K562 (cell line): ENCODE results near the gene WDR54. TPM values are rescaled to one million over a fixed set of nuclear protein-coding genes. Genes with fewer than 3 reads are reported as not detected.

Experiments
- ARID2 ChIP-seq: fragments of 450-650 bp; IDR thresholded peaks from 2 replicates; pipeline ENCODE4 v1.6.1; 2017; ENCODE audit warnings: antibody characterized with exemption, mild to moderate bottlenecking
- ATF1 ChIP-seq, 2 experiments: fragments of 450-650 bp in 1 of 2; IDR thresholded peaks; 2 replicates each; pipeline ENCODE4 v1.6.1; 2016; ENCODE audit warnings: missing compliant biosample characterization in 1 of 2, missing genetic modification characterization in 1 of 2
- BDP1 ChIP-seq: IDR thresholded peaks from 3 replicates; pipeline ENCODE4 v1.6.1; 2011; ENCODE audit not compliant: insufficient read length, insufficient read depth
- BHLHE40 ChIP-seq: IDR thresholded peaks from 2 replicates; pipeline ENCODE4 v1.6.1; 2011; ENCODE audit warnings: low read length, improper control_type of control experiment
- EZH2 ChIP-seq: IDR thresholded peaks from 2 replicates; pipeline ENCODE4 v1.6.1; 2012; ENCODE audit warnings: low read depth, mild to moderate bottlenecking, inconsistent platforms, low read length, borderline replicate concordance
- HCFC1 ChIP-seq: IDR thresholded peaks from 2 replicates; pipeline ENCODE4 v1.6.1; 2012; ENCODE audit warnings: low read depth, low read length, improper control_type of control experiment
- MIER1 ChIP-seq: fragments of 450-650 bp; IDR thresholded peaks from 2 replicates; pipeline ENCODE4 v1.6.1; 2016; ENCODE audit warnings: antibody characterized with exemption, mild to moderate bottlenecking, low read depth
- NR1H2 ChIP-seq: sonication (generic); formaldehyde crosslinking; IDR thresholded peaks from 2 replicates; pipeline ENCODE4 v1.4.0; 2020; ENCODE audit warnings: mild to moderate bottlenecking, missing genetic modification reagents
- NR2F6 ChIP-seq: fragments of 450-650 bp; formaldehyde crosslinking; IDR thresholded peaks from 2 replicates; pipeline ENCODE4 v1.4.0; 2020; ENCODE audit warnings: mild to moderate bottlenecking
- PPARD ChIP-seq: fragments of 250-450 bp; sonication (Bioruptor Pico); IDR thresholded peaks from 2 replicates; pipeline ENCODE4 v1.8.0; 2022; ENCODE audit warnings: inconsistent platforms, mild to moderate bottlenecking, moderate library complexity
- RCOR1 ChIP-seq, 2 experiments: IDR thresholded peaks; 2 replicates each; pipeline ENCODE4 v1.6.1; 2012; ENCODE audit warnings: low read depth in 2 of 2, low read length in 2 of 2, borderline replicate concordance in 1 of 2, improper control_type of control experiment in 1 of 2
- RFX1 ChIP-seq: fragments of 450-650 bp; IDR thresholded peaks from 2 replicates; pipeline ENCODE4 v1.6.1; 2016; ENCODE audit warnings: mild to moderate bottlenecking, moderate library complexity
- RUNX1 ChIP-seq: sonication (generic); IDR thresholded peaks from 2 replicates; pipeline ENCODE4 v1.6.1; 2016; ENCODE audit warnings: antibody characterized with exemption, low read depth
- SMAD1 ChIP-seq: fragments of 150-350 bp; IDR thresholded peaks from 2 replicates; pipeline ENCODE4 v1.6.1; 2014; ENCODE audit warnings: low read length, low read depth; ENCODE audit not compliant: partially characterized antibody
- SP2 ChIP-seq: IDR thresholded peaks from 2 replicates; pipeline ENCODE4 v1.6.1; 2011; ENCODE audit warnings: mild to moderate bottlenecking, low read depth, low read length, moderate library complexity; ENCODE audit not compliant: poor library complexity, severe bottlenecking; ENCODE audit errors: extremely low read depth
- STAT6 ChIP-seq: sonication (generic); formaldehyde crosslinking; IDR thresholded peaks from 2 replicates; pipeline ENCODE4 v1.8.1; 2023; ENCODE audit warnings: mild to moderate bottlenecking, missing genetic modification reagents
- ZNF121 ChIP-seq: sonication (generic); formaldehyde crosslinking; conservative IDR thresholded peaks from 2 replicates; pipeline ENCODE4 v1.8.0; 2022; ENCODE audit warnings: missing genetic modification reagents
- ZNF23 ChIP-seq: fragments of 250-450 bp; sonication (Bioruptor Pico); IDR thresholded peaks from 2 replicates; pipeline ENCODE4 v1.4.0; 2020; ENCODE audit warnings: mild to moderate bottlenecking
- ZNF239 ChIP-seq: fragments of 250-450 bp; sonication (Bioruptor Pico); IDR thresholded peaks from 2 replicates; pipeline ENCODE4 v1.4.0; 2020; ENCODE audit warnings: mild to moderate bottlenecking
- ZNF280A ChIP-seq: fragments of 450-650 bp; IDR thresholded peaks from 2 replicates; pipeline ENCODE4 v1.6.1; 2018; ENCODE audit warnings: mild to moderate bottlenecking, low read depth; ENCODE audit not compliant: partially characterized antibody
- ZNF354B ChIP-seq: fragments of 250-450 bp; sonication (Bioruptor Pico); IDR thresholded peaks from 2 replicates; pipeline ENCODE4 v1.4.0; 2020
- ZNF639 ChIP-seq, 2 experiments: fragments of 200-800 bp in 1 of 2; sonication (Bioruptor generic) in 1 of 2; sonication (generic) in 1 of 2; formaldehyde crosslinking in 1 of 2; IDR thresholded peaks in 1 of 2; conservative IDR thresholded peaks in 1 of 2; 2 replicates each; pipeline versions ENCODE4 v1.5.0 to v1.6.1; 2016 to 2020; ENCODE audit warnings: missing compliant biosample characterization in 1 of 2, missing genetic modification characterization in 1 of 2, missing genetic modification reagents in 1 of 2
- ZNF707 ChIP-seq: fragments of 250-450 bp; sonication (Bioruptor Pico); conservative IDR thresholded peaks from 2 replicates; pipeline ENCODE4 v1.8.0; 2022; ENCODE audit warnings: inconsistent platforms, mild to moderate bottlenecking, moderate library complexity
- ZNF778 ChIP-seq: fragments of 450-650 bp; formaldehyde crosslinking; IDR thresholded peaks from 2 replicates; pipeline ENCODE4 v1.4.0; 2020; ENCODE audit warnings: mild to moderate bottlenecking, moderate library complexity
- polyA plus RNA-seq, 8 experiments: library from polyadenylated mRNA; depleted of rRNA in 4 of 8; stranded (reverse) in 5 of 8; unstranded in 3 of 8; fragments of >200 nt; fragmentation: Nextera tagmentation in 2 of 8; fragmentation: Illumina TruSeq in 1 of 8; extraction: Ambion mirVana in 2 of 8; extraction: Trizol in 1 of 8; gene quantifications; 2 replicates each; pipeline versions ENCODE4 v1.2.1 to v1.2.3, GENCODE V29; 2011 to 2014; ENCODE audit warnings: inconsistent platforms in 1 of 8, missing spikeins in 1 of 8
- total RNA-seq, 7 experiments: library from RNA; depleted of rRNA in 6 of 7; stranded (reverse); fragments of >200 nt in 6 of 7; fragmentation: Illumina TruSeq in 2 of 7; extraction: Trizol in 2 of 7; gene quantifications; 2 replicates each; pipeline versions ENCODE4 v1.2.1 to v1.2.3, GENCODE V29; 2011 to 2021; ENCODE audit warnings: low replicate concordance in 1 of 7

Gene WDR54
- total and polyA plus RNA-seq, 9 of the 15 experiments (the other 6 are each of a cell fraction or from before 2014, with no cell fraction given), result 5.2 to 15.2 (median 7.4) TPM

DNA sequence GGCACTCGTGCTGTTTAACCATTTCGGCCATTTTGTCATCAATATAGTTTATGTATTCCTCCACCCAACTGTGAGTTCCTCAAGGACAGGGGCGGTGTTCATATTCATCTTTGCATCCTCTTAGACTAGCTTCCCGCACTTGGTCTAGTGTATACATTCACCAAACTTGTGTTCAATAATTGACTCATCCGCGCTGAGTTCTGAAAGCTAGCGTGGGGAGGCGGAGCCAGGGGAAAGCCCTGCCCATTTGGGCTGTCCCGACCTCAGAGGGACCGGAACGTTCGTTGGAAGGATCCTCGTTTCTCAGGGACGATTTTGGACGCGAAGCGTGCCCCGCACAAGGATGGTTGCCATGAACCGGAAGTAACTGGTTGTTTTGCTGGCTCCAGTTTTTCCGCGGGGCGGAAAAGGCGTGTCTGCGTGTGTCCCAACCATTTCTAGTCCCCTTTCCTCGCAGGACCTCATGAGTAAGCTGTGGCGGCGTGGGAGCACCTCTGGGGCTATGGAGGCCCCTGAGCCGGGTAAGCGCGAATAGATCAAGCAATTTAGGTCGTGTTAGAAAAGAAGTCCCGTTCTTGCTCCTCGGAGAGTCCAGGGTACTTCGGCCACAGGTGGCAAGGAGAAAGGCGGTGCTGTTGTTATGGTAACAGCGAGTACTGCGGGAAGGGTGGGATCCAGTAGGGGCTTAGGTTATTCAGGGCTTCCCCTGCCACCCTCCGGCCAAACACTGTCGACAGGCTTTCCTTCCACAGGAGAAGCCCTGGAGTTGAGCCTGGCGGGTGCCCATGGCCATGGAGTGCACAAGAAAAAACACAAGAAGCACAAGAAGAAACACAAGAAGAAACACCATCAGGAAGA lies 33.4 kb downstream of the WDR54 start, which contains the start of gene INO80B (continued):
- TF ChIP-seq ZNF639 (CRISPR knock-in tag; conservative IDR thresholded peaks at IDR 0.05 in 1 of 2, IDR thresholded peaks at IDR 0.05 in 1 of 2) (peak in 1 of 2 experiments; percentile 84; a peak in 1 of 4 replicates), ZNF354B (CRISPR knock-in tag) (no peak), ZNF280A (no peak), ZNF707 (CRISPR knock-in tag) (no peak), RUNX1 (no peak), NR1H2 (no peak), BDP1 (no peak), STAT6 (CRISPR knock-in tag) (no peak), BHLHE40 (peak; percentile 37), HCFC1 (peak; percentile 99), SP2 (no peak), NR2F6 (no peak), ZNF23 (CRISPR knock-in tag) (no peak), PPARD (no peak), ARID2 (no peak), SMAD1 (no peak), ZNF778 (CRISPR knock-in tag) (no peak), RFX1 (peak; percentile 97), ATF1 (CRISPR knock-in tag; IDR thresholded peaks at IDR 0.05) (no peak), ATF1 (tag; IDR thresholded peaks at IDR 0.05) (peak; percentile 85), RCOR1 (IDR thresholded peaks at IDR 0.05; ENCODE audit: borderline replicate concordance in 1 of 2, low read depth in 2 of 2, low read length in 2 of 2) (peak in 1 of 2 experiments; percentile 60; a peak in 2 of 4 replicates), ZNF239 (0 out of 2 replicates have a peak, but pooled peaks have one; percentile 39), MIER1 (no peak), EZH2 (no peak), ZNF121 (CRISPR knock-in tag) (no peak)
